Measurements from ENCODE around the gene ACTR1B.

DNA sequence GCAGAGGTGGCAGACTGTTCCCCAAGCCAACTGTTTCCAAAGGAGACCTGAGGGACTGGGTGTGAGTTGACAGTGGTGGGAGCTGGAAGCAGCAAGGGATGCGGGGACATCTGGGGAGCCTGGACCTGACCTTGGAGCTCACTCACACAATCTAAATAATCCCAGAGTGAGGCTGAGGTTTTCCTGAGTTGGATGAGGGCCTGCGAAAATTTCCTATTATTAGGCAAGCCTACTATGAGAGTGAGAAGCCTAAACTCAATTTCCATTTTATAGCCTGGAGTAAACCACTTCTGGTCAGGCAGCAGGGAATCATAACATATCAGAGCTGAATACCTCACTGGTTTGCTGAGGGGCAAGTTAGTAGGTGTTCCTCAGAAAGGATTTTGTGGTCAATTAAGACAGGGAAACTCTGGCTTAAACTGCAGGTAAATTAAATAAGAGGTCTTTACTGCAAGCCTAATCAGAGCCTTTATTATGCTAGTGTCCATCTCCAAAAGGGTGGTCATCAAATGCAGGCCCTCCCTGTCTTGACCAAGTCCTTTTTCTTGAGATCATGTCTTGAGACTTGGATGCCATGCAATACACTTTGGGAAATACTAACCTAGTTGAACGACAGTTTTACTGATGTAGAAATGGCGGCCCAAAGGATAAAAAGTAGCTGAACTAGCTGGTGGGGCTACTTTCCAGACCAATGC lies 19.7 kb downstream of the ACTR1B start:
- TF ChIP-seq, protein P1, sequence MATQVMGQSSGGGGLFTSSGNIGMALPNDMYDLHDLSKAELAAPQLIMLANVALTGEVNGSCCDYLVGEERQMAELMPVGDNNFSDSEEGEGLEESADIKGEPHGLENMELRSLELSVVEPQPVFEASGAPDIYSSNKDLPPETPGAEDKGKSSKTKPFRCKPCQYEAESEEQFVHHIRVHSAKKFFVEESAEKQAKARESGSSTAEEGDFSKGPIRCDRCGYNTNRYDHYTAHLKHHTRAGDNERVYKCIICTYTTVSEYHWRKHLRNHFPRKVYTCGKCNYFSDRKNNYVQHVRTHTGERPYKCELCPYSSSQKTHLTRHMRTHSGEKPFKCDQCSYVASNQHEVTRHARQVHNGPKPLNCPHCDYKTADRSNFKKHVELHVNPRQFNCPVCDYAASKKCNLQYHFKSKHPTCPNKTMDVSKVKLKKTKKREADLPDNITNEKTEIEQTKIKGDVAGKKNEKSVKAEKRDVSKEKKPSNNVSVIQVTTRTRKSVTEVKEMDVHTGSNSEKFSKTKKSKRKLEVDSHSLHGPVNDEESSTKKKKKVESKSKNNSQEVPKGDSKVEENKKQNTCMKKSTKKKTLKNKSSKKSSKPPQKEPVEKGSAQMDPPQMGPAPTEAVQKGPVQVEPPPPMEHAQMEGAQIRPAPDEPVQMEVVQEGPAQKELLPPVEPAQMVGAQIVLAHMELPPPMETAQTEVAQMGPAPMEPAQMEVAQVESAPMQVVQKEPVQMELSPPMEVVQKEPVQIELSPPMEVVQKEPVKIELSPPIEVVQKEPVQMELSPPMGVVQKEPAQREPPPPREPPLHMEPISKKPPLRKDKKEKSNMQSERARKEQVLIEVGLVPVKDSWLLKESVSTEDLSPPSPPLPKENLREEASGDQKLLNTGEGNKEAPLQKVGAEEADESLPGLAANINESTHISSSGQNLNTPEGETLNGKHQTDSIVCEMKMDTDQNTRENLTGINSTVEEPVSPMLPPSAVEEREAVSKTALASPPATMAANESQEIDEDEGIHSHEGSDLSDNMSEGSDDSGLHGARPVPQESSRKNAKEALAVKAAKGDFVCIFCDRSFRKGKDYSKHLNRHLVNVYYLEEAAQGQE (IDR thresholded peaks at IDR 0.05; ENCODE audit: insufficient read depth in 1 of 2, low read depth in 2 of 2, low read length in 2 of 2), result no peak
- TF ChIP-seq POLR2AphosphoS5 (IDR thresholded peaks at IDR 0.05; ENCODE audit: low read depth, low read length) (no peak), TAF1 (IDR thresholded peaks at IDR 0.05; ENCODE audit: borderline replicate concordance, insufficient read depth, low read length) (no peak)

Measured in PFSK-1 (cell line).